H1 (cell line): ENCODE data around the gene COL5A3. TPM values are rescaled to one million over a fixed set of nuclear protein-coding genes. Genes with fewer than 3 reads are reported as not detected.

Experiments
- CHD7 ChIP-seq: fragments of 300-600 bp; sonication (generic); IDR thresholded peaks from 2 replicates; pipeline ENCODE4 v1.7.1; 2012; ENCODE audit warnings: low read length, moderate library complexity, mild to moderate bottlenecking, inconsistent platforms; ENCODE audit not compliant: insufficient replicate concordance
- POLR2A ChIP-seq, 2 experiments: IDR thresholded peaks; 1 replicate in 1 of 2; 2 replicates in 1 of 2; pipeline ENCODE4 v1.6.1; 2011; ENCODE audit warnings: low read depth in 2 of 2, low read length in 2 of 2, mild to moderate bottlenecking in 2 of 2; ENCODE audit errors: control extremely low read depth in 1 of 2
- polyA plus RNA-seq, 7 experiments: library from polyadenylated mRNA; depleted of rRNA in 3 of 7; stranded (reverse) in 5 of 7; unstranded in 2 of 7; fragments of >200 nt in 5 of 7; fragments of 200-250 nt in 2 of 7; gene quantifications; 1 replicate in 5 of 7; 2 replicates in 1 of 7; 4 replicates in 1 of 7; pipeline versions ENCODE4 v1.2.1 to v1.2.3, GENCODE V29; 2011 to 2013; ENCODE audit warnings: missing spikeins in 2 of 7, mixed read lengths in 2 of 7
- total RNA-seq: library from RNA; stranded (reverse); fragmentation: NEBNext Ultra II Directional; extraction: Animal tissue kit (Norgen Biotek cat#: 25700); gene quantifications from 2 replicates; pipeline ENCODE4 v1.2.1, GENCODE V29; 2021

COL5A3 gene
- total and polyA plus RNA-seq, 2 of the 8 experiments (the other 6 are each of a cell fraction or from before 2014, with no cell fraction given) = 0.67 to 0.74 TPM

GRCh38 chr19:10020851-10021250 is 10.5 kb upstream of the COL5A3 start (continued):
- TF ChIP-seq CHD7 = no peak
- TF ChIP-seq POLR2A (IDR thresholded peaks at IDR 0.05; ENCODE audit: control extremely low read depth in 1 of 2, low read depth in 2 of 2, low read length in 2 of 2) = no peak
